Measurements from ENCODE around the gene HMCN2.

HMCN2 gene

GRCh38 chr9:130292106-130292505 is 26.5 kb downstream of the HMCN2 start:
- DNase-seq: no peak

DNA sequence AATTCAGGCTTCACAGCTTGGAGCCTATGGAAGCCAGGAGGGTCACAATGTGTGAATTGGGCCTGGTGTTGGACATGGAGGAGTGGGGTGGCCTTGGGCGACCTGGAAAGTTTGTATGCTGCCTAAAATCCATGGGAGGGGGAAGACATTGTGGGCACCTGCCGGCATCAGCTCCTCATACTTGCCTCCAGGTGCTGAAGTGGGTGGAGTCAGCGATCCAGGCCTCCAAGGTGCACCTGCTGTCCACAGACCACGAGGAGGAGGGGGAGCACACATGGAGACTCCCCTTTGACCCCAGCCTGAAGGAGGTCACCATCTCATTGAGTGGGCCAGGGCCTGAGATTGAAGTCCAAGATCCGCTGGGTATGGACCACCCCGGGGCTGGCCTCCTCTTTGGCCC is 29.1 kb downstream of the HMCN2 start:
- DNase-seq: no peak

GRCh38 chr9:130295431-130295830 is 29.9 kb downstream of the HMCN2 start:
- DNase-seq: no peak

GRCh38 chr9:130295945-130296782 is 30.6 kb downstream of the HMCN2 start:
- no peak for DNase-seq

DNA sequence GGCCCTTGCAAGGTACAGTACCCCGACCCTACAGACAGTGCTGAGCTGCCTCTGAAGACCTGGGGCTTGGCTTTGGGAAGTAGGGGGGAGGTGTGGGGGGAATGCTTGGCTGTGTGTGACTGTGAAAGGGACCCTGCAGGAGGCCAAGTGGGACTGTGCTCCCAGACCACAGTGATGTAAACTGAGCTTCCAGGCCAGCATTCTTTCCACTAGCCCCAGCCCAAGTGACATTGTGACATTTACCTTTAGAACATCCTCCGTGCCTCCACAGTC is 31.2 kb downstream of the HMCN2 start:
- DNase-seq: no peak

- no peak for DNase-seq
These were observed 31.8 kb downstream of the HMCN2 start for GRCh38 chr9:130297371-130297770.

- DNase-seq: no peak
These were observed 33.2 kb downstream of the HMCN2 start for GRCh38 chr9:130298662-130299279.

GRCh38 chr9:130299785-130300615 is 34.4 kb downstream of the HMCN2 start:
- DNase-seq: no peak

DNA sequence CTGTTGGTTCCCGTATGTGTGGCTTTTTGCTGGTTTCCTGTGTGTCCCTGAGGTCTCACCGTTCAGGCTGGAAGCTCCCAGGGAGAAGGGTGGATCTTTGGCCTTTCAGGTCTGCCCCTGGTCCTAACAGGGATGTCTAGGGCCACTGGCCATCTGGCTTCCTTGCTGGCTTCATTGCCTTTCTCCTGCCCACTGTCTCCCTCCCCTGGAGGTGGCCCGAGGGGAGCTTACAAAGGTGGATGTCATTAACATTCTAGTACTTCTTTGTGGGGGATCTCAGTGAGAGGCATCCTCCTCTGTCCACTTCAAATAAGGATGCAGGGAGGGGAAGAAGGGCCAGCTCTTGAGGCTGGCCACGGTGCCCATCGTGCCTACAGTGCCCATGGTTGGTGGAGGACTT is 35.2 kb downstream of the HMCN2 start:
- no peak for DNase-seq

- DNase-seq: no peak
These were observed 36.1 kb downstream of the HMCN2 start for GRCh38 chr9:130301483-130302286.

GRCh38 chr9:130302785-130303612 is 37.4 kb downstream of the HMCN2 start:
- no peak for DNase-seq

GRCh38 chr9:130303613-130304055 is 38.1 kb downstream of the HMCN2 start:
- DNase-seq: no peak

DNA sequence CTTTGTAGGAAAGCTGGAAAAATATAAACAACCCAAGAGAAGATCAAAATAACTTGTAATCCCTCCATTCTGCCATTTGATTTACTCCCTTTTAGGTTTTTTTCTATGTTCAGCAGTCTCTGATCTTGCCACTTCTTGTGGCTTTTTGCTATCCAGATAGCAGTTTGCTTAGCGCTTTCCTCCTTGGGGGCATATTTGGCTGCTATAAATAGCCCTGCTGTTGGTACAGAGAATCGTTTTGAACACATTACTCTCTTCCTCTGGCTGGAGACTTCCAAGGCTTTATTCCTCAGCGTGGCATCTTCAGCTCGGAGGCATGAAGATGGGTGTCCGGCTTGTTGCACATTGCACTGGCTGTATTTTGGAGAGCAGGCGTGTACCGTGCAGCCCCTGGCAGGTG is 38.6 kb downstream of the HMCN2 start:
- no peak for DNase-seq

DNA sequence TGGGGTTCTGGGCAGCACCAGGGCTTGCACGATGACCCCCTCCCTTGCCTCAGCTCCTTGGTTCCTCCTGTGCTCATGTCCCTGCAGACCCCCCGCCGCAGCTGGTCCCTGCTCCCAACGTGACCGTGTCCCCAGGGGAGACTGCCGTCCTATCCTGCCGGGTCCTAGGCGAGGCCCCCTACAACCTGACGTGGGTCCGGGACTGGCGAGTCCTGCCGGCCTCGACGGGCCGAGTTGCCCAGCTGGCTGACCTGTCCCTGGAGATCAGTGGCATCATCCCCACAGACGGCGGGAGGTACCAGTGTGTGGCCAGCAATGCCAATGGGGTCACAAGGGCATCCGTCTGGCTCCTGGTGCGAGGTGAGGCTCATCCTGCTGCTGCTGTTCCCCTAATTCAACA is 39.1 kb downstream of the HMCN2 start:
- DNase-seq: no peak

GRCh38 chr9:130305381-130305780 is 39.8 kb downstream of the HMCN2 start:
- no peak for DNase-seq

DNA sequence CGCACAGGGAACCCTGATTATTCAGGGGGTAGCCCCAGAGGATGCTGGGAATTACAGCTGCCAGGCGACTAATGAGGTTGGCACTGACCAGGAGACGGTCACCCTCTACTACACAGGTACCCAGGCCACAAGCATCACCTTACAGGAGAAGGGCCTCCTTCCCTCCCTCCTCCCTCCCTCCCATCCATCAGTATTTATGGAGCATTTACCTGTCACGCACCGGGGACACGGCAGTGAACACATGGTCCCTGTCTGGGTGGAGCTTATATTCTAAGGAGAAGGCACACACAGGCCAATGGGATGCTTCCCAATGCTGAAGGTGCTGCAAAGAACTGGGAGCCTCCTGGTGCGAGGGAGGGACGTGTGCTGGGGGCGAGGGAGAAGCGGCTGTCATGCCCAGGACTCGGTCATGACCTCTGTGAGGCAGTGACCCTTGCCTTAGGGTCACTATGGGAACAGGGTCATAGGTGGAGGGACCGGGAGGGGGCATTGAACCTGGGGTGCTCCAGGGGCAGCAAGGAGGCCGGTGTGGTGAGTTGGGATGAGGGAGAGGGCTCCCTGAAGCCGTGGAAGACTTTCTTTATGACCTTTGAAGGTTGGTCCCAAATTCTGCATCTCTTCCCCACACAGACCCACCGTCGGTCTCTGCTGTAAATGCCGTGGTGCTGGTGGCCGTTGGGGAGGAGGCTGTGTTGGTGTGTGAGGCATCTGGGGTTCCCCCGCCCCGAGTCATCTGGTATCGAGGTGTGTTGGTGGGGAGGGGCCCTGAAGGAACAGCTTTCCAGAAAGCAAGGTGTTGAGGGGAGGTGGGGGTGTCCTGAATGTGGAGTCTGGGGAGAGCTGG is 41.5 kb downstream of the HMCN2 start:
- no peak for DNase-seq

DNA sequence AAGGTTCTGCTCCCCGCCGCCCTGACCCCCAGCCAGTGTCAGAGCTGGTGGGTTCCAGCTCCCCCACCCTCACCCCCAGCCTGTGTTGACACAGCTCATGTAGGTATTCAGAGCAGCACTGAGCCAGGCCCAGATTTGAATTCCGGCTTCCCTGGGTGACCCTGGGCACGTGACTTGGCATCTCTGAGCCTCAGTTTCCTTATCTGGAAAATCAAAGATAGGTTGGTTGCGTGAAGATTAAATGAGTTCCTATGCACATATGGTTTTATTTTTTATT is 42.0 kb downstream of the HMCN2 start:
- no peak for DNase-seq

DNA sequence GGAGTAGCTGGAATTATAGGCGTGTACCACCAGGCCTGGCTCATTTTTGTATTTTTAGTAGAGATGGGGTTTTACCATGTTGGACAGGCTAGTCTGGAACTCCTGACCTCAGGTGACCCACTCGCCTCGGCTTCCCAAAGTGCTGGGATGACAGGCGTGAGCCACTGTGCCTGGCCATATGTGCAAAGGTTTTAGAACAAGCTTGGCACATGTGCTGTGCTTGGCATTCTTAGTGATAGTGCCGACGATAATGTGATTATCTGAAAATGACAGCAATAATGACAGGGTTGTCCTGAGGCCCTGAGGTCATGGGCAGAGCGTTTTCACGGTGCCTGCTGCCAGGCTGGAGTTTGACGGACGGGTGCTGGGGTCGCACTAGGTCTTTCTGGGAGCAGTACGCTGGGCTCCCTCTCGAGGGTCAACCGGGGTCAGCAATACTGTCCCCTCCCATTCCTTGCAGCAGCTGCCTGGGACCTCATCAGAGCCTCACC is 42.6 kb downstream of the HMCN2 start:
- no peak for DNase-seq

GRCh38 chr9:130309689-130310455 is 44.3 kb downstream of the HMCN2 start:
- no peak for DNase-seq

- DNase-seq: no peak
These were observed 44.9 kb downstream of the HMCN2 start for GRCh38 chr9:130310456-130310855.
